Smooth muscle cell (in vitro differentiated cells): ENCODE measurements around the gene ASB3. TPM values are rescaled to one million over a fixed set of nuclear protein-coding genes. Genes with fewer than 3 reads are reported as not detected.
"Not testable (repeated sequence)": the region's sequence is repeated elsewhere in the genome, so short reads cannot be mapped to it uniquely, and the experiment has no call there.

Experiments used
- DNase-seq: peaks from one replicate; lab custom pipeline; 2025; ENCODE audit not compliant: unreplicated experiment; lab: John Stamatoyannopoulos, UW
- H2AFZ ChIP-seq: fragments of 200-600 bp; sonication (generic); 2 replicates; pipeline ENCODE4 v1.6.0; 2016; ENCODE audit warnings: antibody characterized with exemption, low read depth, mild to moderate bottlenecking
- H3F3A ChIP-seq: fragments of 200-600 bp; sonication (generic); 2 replicates; pipeline ENCODE4 v1.6.0; 2017; ENCODE audit warnings: antibody characterized with exemption, low read depth
- H3K27ac ChIP-seq: fragments of 200-600 bp; sonication (generic); 2 replicates; pipeline ENCODE4 v1.5.1; 2016; ENCODE audit warnings: low read depth, mild to moderate bottlenecking
- H3K27me3 ChIP-seq: fragments of 200-600 bp; sonication (generic); 2 replicates; pipeline ENCODE4 v1.6.1; 2016; ENCODE audit warnings: low read depth, mild to moderate bottlenecking
- H3K36me3 ChIP-seq: fragments of 200-600 bp; sonication (generic); 2 replicates; pipeline ENCODE4 v1.5.1; 2016; ENCODE audit warnings: low read depth
- H3K4me1 ChIP-seq: fragments of 200-600 bp; sonication (generic); 2 replicates; pipeline ENCODE4 v1.5.1; 2016; ENCODE audit warnings: low read depth
- H3K4me2 ChIP-seq: fragments of 200-600 bp; sonication (generic); 2 replicates; pipeline ENCODE4 v1.6.0; 2016; ENCODE audit warnings: mild to moderate bottlenecking
- H3K4me3 ChIP-seq: fragments of 200-600 bp; sonication (generic); 2 replicates; pipeline ENCODE4 v1.5.1; 2016; ENCODE audit warnings: mild to moderate bottlenecking
- H3K79me2 ChIP-seq: fragments of 200-600 bp; sonication (generic); 2 replicates; pipeline ENCODE4 v1.6.0; 2016; ENCODE audit warnings: low read depth, mild to moderate bottlenecking
- H3K9ac ChIP-seq: fragments of 200-600 bp; sonication (generic); 2 replicates; pipeline ENCODE4 v1.6.0; 2016; ENCODE audit warnings: low read depth
- H3K9me3 ChIP-seq: fragments of 200-600 bp; sonication (generic); replicated peaks from 2 replicates; pipeline ENCODE4 v1.5.1; 2016; ENCODE audit warnings: low read depth
- H4K20me1 ChIP-seq: fragments of 200-600 bp; sonication (generic); 2 replicates; pipeline ENCODE4 v1.6.0; 2016; ENCODE audit warnings: low read depth
- CTCF ChIP-seq: fragments of 200-600 bp; sonication (generic); IDR thresholded peaks from 2 replicates; pipeline ENCODE4 v1.5.1; 2017; ENCODE audit warnings: borderline replicate concordance, mild to moderate bottlenecking, antibody characterized with exemption; ENCODE audit not compliant: insufficient read depth, poor library complexity, severe bottlenecking
- WGBS: methylation state at CpG from one replicate; pipeline ENCODE4 v1.1.7; 2016; ENCODE audit warnings: low lambda C conversion rate; 5-methylcytosine and 5-hydroxymethylcytosine counted together
- polyA plus RNA-seq: library from polyadenylated mRNA; unstranded; fragments of >200 nt; fragmentation: Nextera tagmentation; extraction: Ambion mirVana; gene quantifications from 2 replicates; pipeline ENCODE4 v1.2.1, GENCODE V29; 2016
- total RNA-seq: library from RNA; depleted of rRNA; stranded (reverse); fragments of >200 nt; gene quantifications from 2 replicates; pipeline ENCODE4 v1.2.3, GENCODE V29; 2014

The ASB3 gene
- total and polyA plus RNA-seq, 2 experiments from 2014 or later = 19.0 to 24.9 TPM

GRCh38 chr2:53690876-53691275 is 95.9 kb downstream of the ASB3 start:
- no peak for DNase-seq
- H3K36me3 ChIP-seq = peaks cover 3% of the 10 kb centered on the region
- TF ChIP-seq CTCF = no peak
- H3K27ac ChIP-seq = no peak overlapping the region
- no peaks in the 10 kb centered on the region for H3K79me2 ChIP-seq
- H3K9me3 ChIP-seq = no peaks in the 10 kb centered on the region
- no peaks in the 10 kb centered on the region for H3K4me1 ChIP-seq
- no peak overlapping the region for H3K4me2 ChIP-seq
- H3K27me3 ChIP-seq = no peaks in the 10 kb centered on the region
- no peak overlapping the region for H3K4me3 ChIP-seq
- no peaks in the 10 kb centered on the region for H4K20me1 ChIP-seq
- H2AFZ ChIP-seq = no peak overlapping the region
- no peaks in the 10 kb centered on the region for H3F3A ChIP-seq
- WGBS = 97% methylated on average over 2 of the region's 2 CpGs
- no peak overlapping the region for H3K9ac ChIP-seq

GRCh38 chr2:53672881-53673522 is 113.8 kb downstream of the ASB3 start:
- WGBS = 48% methylated on average over 2 of the region's 2 CpGs
- H3K4me3 ChIP-seq = no peak overlapping the region
- H2AFZ ChIP-seq = no peak overlapping the region
- H3K4me1 ChIP-seq = no peaks in the 10 kb centered on the region
- H3K27me3 ChIP-seq = no peaks in the 10 kb centered on the region
- H4K20me1 ChIP-seq = no peaks in the 10 kb centered on the region
- no peaks in the 10 kb centered on the region for H3K79me2 ChIP-seq
- no peak overlapping the region for H3K27ac ChIP-seq
- no peaks in the 10 kb centered on the region for H3F3A ChIP-seq
- no peaks in the 10 kb centered on the region for H3K36me3 ChIP-seq
- no peak overlapping the region for H3K4me2 ChIP-seq
- no peak for TF ChIP-seq CTCF
- no peak overlapping the region for H3K9ac ChIP-seq
- no peak for DNase-seq
- no peaks in the 10 kb centered on the region for H3K9me3 ChIP-seq

GRCh38 chr2:53670331-53670730 is 116.4 kb downstream of the ASB3 start:
- H3K4me2 ChIP-seq = no peak overlapping the region
- H3K4me1 ChIP-seq = no peaks in the 10 kb centered on the region
- no peak overlapping the region for H3K4me3 ChIP-seq
- no peak overlapping the region for H3K9ac ChIP-seq
- no peaks in the 10 kb centered on the region for H3K79me2 ChIP-seq
- H3F3A ChIP-seq = no peaks in the 10 kb centered on the region
- no peak overlapping the region for H3K27ac ChIP-seq
- H4K20me1 ChIP-seq = no peaks in the 10 kb centered on the region
- WGBS = 68% methylated on average over 6 of the region's 6 CpGs
- no peaks in the 10 kb centered on the region for H3K9me3 ChIP-seq
- H3K36me3 ChIP-seq = no peaks in the 10 kb centered on the region
- H3K27me3 ChIP-seq = no peaks in the 10 kb centered on the region
- TF ChIP-seq CTCF = no peak
- no peak overlapping the region for H2AFZ ChIP-seq
- DNase-seq = no peak

- Histone ChIP-seq H2AFZ (no peak overlapping the region), H3K27me3 (no peaks in the 10 kb centered on the region), H3K79me2 (no peaks in the 10 kb centered on the region), H3K9me3 (no peaks in the 10 kb centered on the region), H3K4me2 (no peak overlapping the region), H3K4me1 (no peaks in the 10 kb centered on the region), H3K36me3 (no peaks in the 10 kb centered on the region), H3F3A (no peaks in the 10 kb centered on the region), H3K4me3 (no peak overlapping the region), H3K27ac (no peak overlapping the region), H4K20me1 (no peaks in the 10 kb centered on the region), H3K9ac (no peak overlapping the region)
- 81% methylated on average over 3 of the region's 3 CpGs for WGBS
- TF ChIP-seq CTCF = no peak
- no peak for DNase-seq
Measured at GRCh38 chr2:53668624-53669026, 118.1 kb downstream of the ASB3 start.

GRCh38 chr2:53667130-53667529 is 119.6 kb downstream of the ASB3 start:
- not testable (repeated sequence) for H3F3A ChIP-seq
- 96% methylated on average over 5 of the region's 5 CpGs for WGBS

More at GRCh38 chr2:53667130-53667529, 119.6 kb downstream of the ASB3 start:
- not testable (repeated sequence) for H3K4me2 ChIP-seq, H2AFZ ChIP-seq, H3K4me1 ChIP-seq, H3K27ac ChIP-seq, H3K79me2 ChIP-seq, H3K4me3 ChIP-seq, H3K27me3 ChIP-seq, H4K20me1 ChIP-seq, DNase-seq, H3K36me3 ChIP-seq, H3K9me3 ChIP-seq, H3K9ac ChIP-seq
